HEK293T (cell line): ENCODE results near the gene TEKT5.
"Not testable (repeated sequence)": the region's sequence is repeated elsewhere in the genome, so short reads cannot be mapped to it uniquely, and the experiment has no call there.

Experiments used
- CTCF ChIA-PET: fragments of 350-600 bp; formaldehyde crosslinking; extraction: SDS; loops from one replicate; lab custom pipeline; 2021; ENCODE audit warnings: antibody characterized with exemption, inconsistent platforms; lab: Yijun Ruan, JAX
- POLR2A ChIA-PET: fragments of 350-600 bp; formaldehyde crosslinking; extraction: SDS; loops from one replicate; lab custom pipeline; 2020; ENCODE audit warnings: antibody characterized with exemption, inconsistent platforms; lab: Yijun Ruan, JAX
- DNase-seq: peaks from one replicate; pipeline ENCODE4 v3.0.0; 2012; ENCODE audit warnings: mixed read lengths; ENCODE audit errors: extremely low spot score
- ARNT ChIP-seq: fragments of 450-650 bp; IDR thresholded peaks from 2 replicates; pipeline ENCODE4 v1.6.1; 2017; ENCODE audit warnings: mild to moderate bottlenecking
- BHLHE40 ChIP-seq: fragments of 450-650 bp; IDR thresholded peaks from 2 replicates; pipeline ENCODE4 v1.6.1; 2016; ENCODE audit warnings: mild to moderate bottlenecking, moderate library complexity, borderline replicate concordance
- CTBP1 ChIP-seq: fragments of 450-650 bp; IDR thresholded peaks from 2 replicates; pipeline ENCODE4 v1.6.1; 2016; ENCODE audit warnings: borderline replicate concordance
- ELF4 ChIP-seq: fragments of 450-650 bp; IDR thresholded peaks from 2 replicates; pipeline ENCODE4 v1.6.1; 2017; ENCODE audit warnings: antibody characterized with exemption
- FOXA1 ChIP-seq: fragments of 450-650 bp; IDR thresholded peaks from 2 replicates; pipeline ENCODE4 v1.6.1; 2016; ENCODE audit warnings: mild to moderate bottlenecking
- FOXK2 ChIP-seq: fragments of 450-650 bp; IDR thresholded peaks from 2 replicates; pipeline ENCODE4 v1.6.1; 2016; ENCODE audit warnings: mild to moderate bottlenecking
- FOXM1 ChIP-seq: fragments of 450-650 bp; IDR thresholded peaks from 2 replicates; pipeline ENCODE4 v1.6.1; 2017; ENCODE audit warnings: mild to moderate bottlenecking, borderline replicate concordance
- HDGF ChIP-seq: fragments of 450-650 bp; IDR thresholded peaks from 2 replicates; pipeline ENCODE4 v1.6.1; 2017; ENCODE audit warnings: antibody characterized with exemption, borderline replicate concordance
- L3MBTL2 ChIP-seq: fragments of 450-650 bp; conservative IDR thresholded peaks from 2 replicates; pipeline ENCODE4 v1.6.1; 2016; ENCODE audit warnings: mild to moderate bottlenecking
- LEF1 ChIP-seq: fragments of 450-650 bp; IDR thresholded peaks from 2 replicates; pipeline ENCODE4 v1.6.1; 2017; ENCODE audit warnings: mild to moderate bottlenecking, borderline replicate concordance
- NFRKB ChIP-seq: fragments of 450-650 bp; IDR thresholded peaks from 2 replicates; pipeline ENCODE4 v1.6.1; 2016; ENCODE audit warnings: mild to moderate bottlenecking, moderate library complexity
- PKNOX1 ChIP-seq: fragments of 450-650 bp; IDR thresholded peaks from 2 replicates; pipeline ENCODE4 v1.6.1; 2016
- SP1 ChIP-seq: fragments of 450-650 bp; IDR thresholded peaks from 2 replicates; pipeline ENCODE4 v1.6.1; 2017
- SUZ12 ChIP-seq: fragments of 450-650 bp; IDR thresholded peaks from 2 replicates; pipeline ENCODE4 v1.6.1; 2016; ENCODE audit warnings: mild to moderate bottlenecking
- TARDBP ChIP-seq: fragments of 450-650 bp; IDR thresholded peaks from 2 replicates; pipeline ENCODE4 v1.6.1; 2016
- ZNF384 ChIP-seq: fragments of 450-650 bp; IDR thresholded peaks from 2 replicates; pipeline ENCODE4 v1.6.1; 2016

Gene TEKT5

GRCh38 chr16:10640934-10641333, 53.8 kb downstream of the TEKT5 start:
- ChIA-PET POLR2A (no interaction called here), CTCF (no interaction called here)
- TF ChIP-seq ELF4: no peak
- TF ChIP-seq HDGF: no peak
- TF ChIP-seq SP1: no peak
- no peak for TF ChIP-seq CTBP1
- no peak for TF ChIP-seq ARNT
- no peak for DNase-seq

GRCh38 chr16:10638101-10638500, 56.6 kb downstream of the TEKT5 start:
- ChIA-PET CTCF (interaction anchor here (0.6 kb wide), 1 partner anchor 39 kb away, joined by 4 read pairs; no protein-coding TSS in a partner anchor), POLR2A (no interaction called here)

GRCh38 chr16:10637337-10638037, 57.2 kb downstream of the TEKT5 start:
- TF ChIP-seq ARNT: no peak
- no peak for TF ChIP-seq L3MBTL2
- TF ChIP-seq LEF1: no peak
- no peak for TF ChIP-seq FOXA1
- no peak for TF ChIP-seq HDGF
- TF ChIP-seq SP1: no peak
- TF ChIP-seq ELF4: no peak
- TF ChIP-seq NFRKB: no peak
- TF ChIP-seq BHLHE40: no peak
- no peak for TF ChIP-seq CTBP1
- TF ChIP-seq ZNF384: no peak
- TF ChIP-seq PKNOX1: no peak
- no peak for TF ChIP-seq FOXK2
- no peak for DNase-seq
- ChIA-PET POLR2A (no interaction called here), CTCF (no interaction called here)

More at GRCh38 chr16:10638101-10638500, 56.6 kb downstream of the TEKT5 start:
- DNase-seq: no peak
- TF ChIP-seq L3MBTL2 (no peak), FOXA1 (no peak), FOXK2 (no peak), NFRKB (no peak), BHLHE40 (no peak), SUZ12 (no peak), ZNF384 (no peak), SP1 (no peak), LEF1 (no peak), TARDBP (no peak), ELF4 (no peak), CTBP1 (no peak), ARNT (no peak), HDGF (no peak), PKNOX1 (no peak)

- TF ChIP-seq CTBP1 (no peak), BHLHE40 (no peak), FOXA1 (no peak)
- no peak for DNase-seq
- ChIA-PET POLR2A (interaction anchor here (0.7 kb wide), 1 partner anchor 114 kb away, joined by 3 read pairs; no protein-coding TSS in a partner anchor), CTCF (no interaction called here)
Measured at GRCh38 chr16:10635365-10636021, 59.2 kb downstream of the TEKT5 start.

GRCh38 chr16:10633429-10633828, 61.3 kb downstream of the TEKT5 start:
- DNase-seq, CTCF ChIA-PET, POLR2A ChIA-PET: not testable (repeated sequence)

- DNase-seq: no peak
- ChIA-PET POLR2A (no interaction called here), CTCF (no interaction called here)
- TF ChIP-seq ZNF384: no peak
Measured at GRCh38 chr16:10631886-10632285, 62.8 kb downstream of the TEKT5 start.

GRCh38 chr16:10629592-10629963, 65.2 kb downstream of the TEKT5 start:
- POLR2A ChIA-PET: interaction anchor here (0.7 kb wide), 1 partner anchor 1843 kb away, joined by 3 read pairs; no protein-coding TSS in a partner anchor
- CTCF ChIA-PET: no interaction called here
- no peak for DNase-seq
- TF ChIP-seq SUZ12 (no peak), NFRKB (no peak), LEF1 (no peak), SP1 (no peak), HDGF (no peak), ELF4 (no peak), FOXK2 (no peak), FOXM1 (no peak), L3MBTL2 (no peak), CTBP1 (no peak), BHLHE40 (no peak)
